Ascending aorta (tissue), 2 donors: Measurements from ENCODE around the gene ENKD1. TPM values are rescaled to one million over a fixed set of nuclear protein-coding genes. Genes with fewer than 3 reads are reported as not detected.
A peak's percentile ranks its signal among the peaks of the same experiment; 100 is the strongest.

Experiments used
- DNase-seq, 2 donors: peaks; one replicate each; pipeline ENCODE4 v3.0.0-alpha.2; 2019; ENCODE audit warnings: low spot score in 2 of 2
- H3K27ac ChIP-seq, 2 donors: fragments of 200-600 bp; sonication (generic); one replicate each; pipeline ENCODE4 v1.5.1; 2016 to 2017; ENCODE audit warnings: mild to moderate bottlenecking in 1 of 2
- H3K27me3 ChIP-seq: fragments of 200-600 bp; sonication (generic); one replicate; pipeline ENCODE4 v1.5.1; 2017
- H3K36me3 ChIP-seq, 2 donors: fragments of 200-600 bp; sonication (generic); one replicate each; pipeline ENCODE4 v1.5.1; 2016
- H3K4me1 ChIP-seq, 2 donors: fragments of 200-600 bp; sonication (generic); one replicate each; pipeline ENCODE4 v1.5.1; 2016 to 2017; ENCODE audit warnings: mild to moderate bottlenecking in 1 of 2
- H3K4me3 ChIP-seq, 2 donors: fragments of 200-600 bp; sonication (generic); one replicate each; pipeline ENCODE4 v1.5.1; 2016 to 2017; ENCODE audit warnings: mild to moderate bottlenecking in 1 of 2
- H3K9me3 ChIP-seq, 2 donors: fragments of 200-600 bp; sonication (generic); one replicate each; pipeline ENCODE4 v1.5.1; 2016
- intact Hi-C: fragments of 100-400 bp; cut with DNase I; formaldehyde crosslinking; loops from one replicate; pipeline ENCODE4 v1.15.1; 2023
- total RNA-seq: library from RNA; depleted of rRNA; stranded (reverse); fragments of >200 nt; gene quantifications from one replicate; pipeline ENCODE4 v1.1.0, GENCODE V29; 2016
- TF ChIP-seq, protein P1 (sequence below), 3 experiments: fragments of 200-600 bp in 2 of 3; fragments of 450-650 bp in 1 of 3; sonication (generic) in 2 of 3; IDR thresholded peaks; one replicate each; pipeline ENCODE4 v1.5.1; 2016 to 2019; ENCODE audit warnings: antibody characterized with exemption in 3 of 3, mild to moderate bottlenecking in 1 of 3, moderate library complexity in 1 of 3

ENKD1 gene
- total RNA-seq, 1 donor from 2014 or later: 42.5 TPM

DNA sequence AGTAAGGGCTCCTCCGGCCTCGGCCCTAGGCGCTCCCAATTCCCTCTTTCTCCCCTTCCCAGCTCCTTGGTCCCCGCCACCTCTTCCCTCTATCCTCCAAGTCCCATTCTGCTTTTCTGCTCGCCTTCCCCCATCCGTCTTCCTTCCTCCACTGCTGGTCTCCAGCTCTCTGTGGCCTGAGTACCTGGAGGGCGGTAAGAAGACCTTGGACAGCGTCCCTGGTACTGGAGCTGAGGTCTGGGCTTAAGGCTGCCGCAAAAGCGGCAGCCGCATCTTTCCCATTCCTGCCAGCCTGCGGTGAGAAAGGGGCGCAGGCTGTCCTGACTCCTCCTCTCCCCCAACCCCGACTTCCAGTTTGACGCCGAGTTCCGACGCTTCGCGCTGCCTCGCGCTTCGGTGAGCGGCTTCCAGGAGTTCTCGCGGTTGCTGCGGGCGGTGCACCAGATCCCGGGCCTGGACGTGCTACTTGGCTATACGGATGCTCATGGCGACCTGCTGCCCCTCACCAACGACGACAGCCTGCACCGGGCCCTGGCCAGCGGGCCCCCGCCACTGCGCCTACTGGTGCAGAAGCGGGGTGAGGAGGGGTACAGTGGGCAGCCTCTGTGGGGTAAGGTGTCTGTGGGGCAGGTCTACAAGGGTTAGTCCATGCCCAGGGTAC is 5.3 kb downstream of the ENKD1 start:
- Histone ChIP-seq H3K27ac (peak overlapping the region; percentile 86 to 90), H3K9me3 (no peaks in the 10 kb centered on the region), H3K4me1 (peaks cover 11 to 23% of the 10 kb centered on the region in 2 donors), H3K36me3 (peaks cover 0 to 16% of the 10 kb centered on the region in 2 donors), H3K4me3 (peak overlapping the region; percentile 62 to 97), H3K27me3 (no peaks in the 10 kb centered on the region)
- TF ChIP-seq, protein P1, sequence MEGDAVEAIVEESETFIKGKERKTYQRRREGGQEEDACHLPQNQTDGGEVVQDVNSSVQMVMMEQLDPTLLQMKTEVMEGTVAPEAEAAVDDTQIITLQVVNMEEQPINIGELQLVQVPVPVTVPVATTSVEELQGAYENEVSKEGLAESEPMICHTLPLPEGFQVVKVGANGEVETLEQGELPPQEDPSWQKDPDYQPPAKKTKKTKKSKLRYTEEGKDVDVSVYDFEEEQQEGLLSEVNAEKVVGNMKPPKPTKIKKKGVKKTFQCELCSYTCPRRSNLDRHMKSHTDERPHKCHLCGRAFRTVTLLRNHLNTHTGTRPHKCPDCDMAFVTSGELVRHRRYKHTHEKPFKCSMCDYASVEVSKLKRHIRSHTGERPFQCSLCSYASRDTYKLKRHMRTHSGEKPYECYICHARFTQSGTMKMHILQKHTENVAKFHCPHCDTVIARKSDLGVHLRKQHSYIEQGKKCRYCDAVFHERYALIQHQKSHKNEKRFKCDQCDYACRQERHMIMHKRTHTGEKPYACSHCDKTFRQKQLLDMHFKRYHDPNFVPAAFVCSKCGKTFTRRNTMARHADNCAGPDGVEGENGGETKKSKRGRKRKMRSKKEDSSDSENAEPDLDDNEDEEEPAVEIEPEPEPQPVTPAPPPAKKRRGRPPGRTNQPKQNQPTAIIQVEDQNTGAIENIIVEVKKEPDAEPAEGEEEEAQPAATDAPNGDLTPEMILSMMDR (IDR thresholded peaks at IDR 0.05): no peak
- intact Hi-C loops: loop anchor here (2.0 to 10.0 kb wide), 2 partner anchors 58 to 416 kb away; partner anchors contain the start of genes FHOD1, GFOD2 and SLC9A5
- no peak for DNase-seq

DNA sequence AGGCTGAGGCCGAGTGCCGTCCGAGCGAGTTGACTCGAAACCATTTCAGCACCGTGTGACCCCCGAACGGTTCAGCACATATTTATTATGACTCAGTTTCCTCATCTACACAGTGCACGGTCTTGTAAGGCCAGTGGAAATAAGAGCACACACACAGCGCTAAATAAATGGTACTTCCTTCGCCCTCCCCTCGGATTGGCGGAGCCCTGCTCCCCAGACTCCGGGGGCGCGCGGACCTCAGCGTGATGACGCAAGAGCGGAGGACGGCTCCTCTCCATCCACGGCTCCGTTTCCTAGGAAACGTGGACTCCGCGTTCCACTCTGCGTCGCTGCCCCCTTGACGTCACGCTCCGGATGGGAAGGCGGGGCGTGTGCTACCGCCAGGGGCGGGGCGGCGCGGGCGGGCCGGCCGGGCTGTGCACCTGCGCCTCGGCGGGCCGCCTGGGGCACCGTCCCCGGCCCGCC is 6.0 kb downstream of the ENKD1 start, which contains the start of gene PARD6A:
Gene PARD6A (plus strand): TSS at position 397 of the 465 bp plus-strand sequence. CDS start 79 bp downstream, outside the sequence.
- Histone ChIP-seq H3K27ac (peak within 1 kb of the TSS; percentile 86 to 90), H3K27me3 (no peaks in the 10 kb centered on the region), H3K9me3 (no peaks in the 10 kb centered on the region), H3K4me3 (peak within 1 kb of the TSS; percentile 62 to 97), H3K4me1 (peaks cover 11 to 17% of the 10 kb centered on the region in 2 donors), H3K36me3 (peaks cover 0 to 16% of the 10 kb centered on the region in 2 donors)
- intact Hi-C loops: loop anchor here (1.0 to 10.0 kb wide), 6 partner anchors 58 to 416 kb away; partner anchors contain the start of genes ATP6V0D1, CTCF, FHOD1 and GFOD2
- TF ChIP-seq, protein P1 (IDR thresholded peaks at IDR 0.05): no peak
- peak; percentile 87 to 98 for DNase-seq

DNA sequence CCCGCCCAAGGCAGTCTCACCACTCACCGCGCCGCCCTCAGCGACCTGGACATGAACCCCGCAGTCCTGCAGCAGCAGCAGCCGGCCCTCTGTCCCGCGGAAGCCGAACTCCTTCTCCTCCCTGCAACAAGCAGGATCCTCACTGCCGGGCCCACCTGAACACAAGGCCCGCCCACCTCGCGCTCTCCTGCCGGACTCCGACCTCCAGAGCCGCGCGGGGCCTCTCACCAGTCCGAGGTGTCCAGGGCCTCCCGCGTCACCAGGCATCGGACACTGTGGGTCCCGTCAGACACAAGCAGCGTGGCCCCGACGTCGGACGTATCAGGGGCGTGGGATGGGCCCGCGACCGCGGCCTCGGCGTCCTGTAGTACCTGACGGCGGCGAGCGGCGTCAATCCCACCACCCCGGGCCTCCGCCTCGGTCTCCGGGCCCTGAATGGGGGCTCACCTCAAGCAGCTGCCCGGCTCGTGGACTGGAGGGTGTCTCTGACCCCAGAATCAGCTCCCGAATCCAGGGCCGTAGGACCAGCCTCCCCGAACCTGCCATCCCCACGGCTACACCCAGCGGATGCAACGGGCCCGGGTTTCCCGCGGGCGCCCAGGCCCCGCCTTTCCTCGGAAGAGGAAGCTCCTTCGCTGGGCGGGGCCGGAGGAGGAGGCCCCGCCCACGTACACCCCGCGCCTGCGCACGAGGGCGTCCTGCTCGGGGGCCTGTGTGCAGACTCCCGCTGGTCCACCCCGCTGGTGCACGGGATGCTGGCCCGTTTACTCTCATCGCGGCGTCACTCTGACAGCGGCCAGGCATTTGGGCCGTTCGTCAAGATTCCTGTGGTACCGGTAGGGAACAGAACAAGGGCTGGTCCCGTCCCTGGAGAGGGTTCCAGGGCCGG is 6.6 kb downstream of the ENKD1 start, which contains the start of gene ACD:
Gene ACD (minus strand): TSS at position 586 of the 889 bp plus-strand sequence. CDS start 40 bp downstream, at position 546.
- TF ChIP-seq, protein P1 (IDR thresholded peaks at IDR 0.05): no peak
- peak; percentile 61 to 95 for DNase-seq
- Histone ChIP-seq H3K36me3 (peaks cover 0 to 16% of the 10 kb centered on the region in 2 donors), H3K4me1 (peaks cover 11 to 15% of the 10 kb centered on the region in 2 donors), H3K27ac (peak within 1 kb of the TSS; percentile 86 to 90), H3K4me3 (peak within 1 kb of the TSS; percentile 62 to 97), H3K9me3 (no peaks in the 10 kb centered on the region), H3K27me3 (no peaks in the 10 kb centered on the region)
- intact Hi-C loops: loop anchor here (1.0 to 10.0 kb wide), 7 partner anchors 8 to 415 kb away; partner anchors contain the start of genes ATP6V0D1, CTCF, FHOD1 and GFOD2

DNA sequence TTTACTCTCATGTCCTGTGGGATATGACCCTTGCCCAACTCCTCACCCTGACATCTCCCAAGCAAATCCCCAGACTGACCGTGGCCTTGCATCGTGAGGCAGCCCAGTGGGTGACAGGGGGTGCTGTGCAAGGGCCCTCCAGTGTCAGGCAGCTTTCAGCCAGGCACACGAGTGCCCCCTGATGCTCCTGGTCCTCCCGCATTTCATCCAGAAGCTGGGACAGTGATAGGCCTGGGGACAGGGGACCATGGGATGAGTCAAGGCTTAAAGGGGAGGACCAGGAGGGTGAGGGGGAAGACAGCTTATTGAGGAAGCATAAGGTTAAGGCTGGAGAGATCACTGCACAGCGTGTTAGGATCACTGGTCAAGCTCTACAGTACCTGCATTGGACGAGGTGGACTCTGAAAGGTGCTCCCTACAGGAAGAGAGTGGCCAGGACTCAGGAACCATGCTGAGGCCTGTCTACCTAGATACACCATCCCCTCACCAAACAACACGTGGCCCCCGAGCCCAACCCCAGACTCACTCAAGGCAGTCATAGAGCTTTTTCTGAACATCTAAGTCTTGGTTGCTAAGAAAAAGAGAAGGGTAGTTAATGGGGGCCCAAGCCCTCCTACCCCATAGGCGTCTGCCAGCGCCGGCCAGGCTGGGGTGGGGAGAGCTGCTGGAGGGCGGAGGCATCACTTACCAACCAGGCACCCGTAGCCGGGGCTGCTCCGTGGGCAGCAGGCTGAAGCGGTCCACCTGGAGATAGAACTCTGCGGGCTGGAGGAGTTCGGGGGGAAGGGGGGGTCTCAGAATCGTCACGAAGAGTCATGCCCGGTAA is 7.5 kb downstream of the ENKD1 start:
- DNase-seq: no peak
- peaks cover 11 to 15% of the 10 kb centered on the region in 2 donors for H3K4me1 ChIP-seq
- TF ChIP-seq, protein P1 (IDR thresholded peaks at IDR 0.05): no peak
- H3K4me3 ChIP-seq: peak overlapping the region; percentile 62 to 97
- peaks cover 5% of the 10 kb centered on the region for H3K27me3 ChIP-seq
- intact Hi-C loops: loop anchor here (1.0 kb wide), 1 partner anchor 9 kb away; no protein-coding TSS in a partner anchor
- no peak overlapping the region for H3K27ac ChIP-seq
- H3K36me3 ChIP-seq: peaks cover 0 to 16% of the 10 kb centered on the region in 2 donors
- H3K9me3 ChIP-seq: no peaks in the 10 kb centered on the region
